ENCODE data around the gene CTIF.

The CTIF gene

DNA sequence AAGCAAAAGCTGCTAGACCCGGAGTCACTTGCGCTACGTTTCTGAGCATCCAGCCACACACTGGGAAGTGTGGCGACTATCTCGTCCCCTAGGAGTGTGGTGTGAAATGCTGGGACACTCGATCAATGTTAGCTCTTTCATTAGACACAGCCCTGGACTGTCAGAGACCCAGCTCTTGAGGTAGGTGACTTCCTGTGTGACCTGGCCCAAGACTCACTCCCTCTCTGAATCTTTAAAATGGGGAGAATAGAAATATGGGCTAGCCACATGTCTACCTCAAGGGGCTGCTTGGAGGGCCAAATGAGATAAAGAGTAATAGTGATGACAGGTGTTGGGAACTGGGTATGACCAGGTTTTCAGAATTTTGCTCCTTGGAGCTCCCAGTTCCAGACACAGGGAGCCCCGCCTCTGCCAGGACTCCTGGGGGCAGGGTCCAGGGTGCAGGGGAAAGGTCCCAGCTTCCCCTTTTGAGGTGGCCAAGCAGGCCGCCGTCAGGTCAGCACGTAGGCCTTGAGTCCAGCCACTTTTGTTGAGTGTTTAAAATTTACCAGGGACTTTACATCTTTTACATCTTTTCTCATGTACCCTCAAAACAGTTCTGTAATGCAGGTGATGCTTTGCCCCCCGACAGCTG, 36.0 kb downstream of the CTIF start:
- DNase-seq = no peak

GRCh38 chr18:48575301-48575657, 36.4 kb downstream of the CTIF start:
- DNase-seq = peak in 3 of 56 donors; percentile 51 to 65 (median 59)

- peak in 52 of 56 donors; percentile 36 to 91 (median 76) for DNase-seq
These were observed 37.0 kb downstream of the CTIF start for GRCh38 chr18:48575658-48576456.

- peak in 19 of 56 donors; percentile 20 to 83 (median 69) for DNase-seq
These were observed 37.6 kb downstream of the CTIF start for GRCh38 chr18:48576457-48576771.

DNA sequence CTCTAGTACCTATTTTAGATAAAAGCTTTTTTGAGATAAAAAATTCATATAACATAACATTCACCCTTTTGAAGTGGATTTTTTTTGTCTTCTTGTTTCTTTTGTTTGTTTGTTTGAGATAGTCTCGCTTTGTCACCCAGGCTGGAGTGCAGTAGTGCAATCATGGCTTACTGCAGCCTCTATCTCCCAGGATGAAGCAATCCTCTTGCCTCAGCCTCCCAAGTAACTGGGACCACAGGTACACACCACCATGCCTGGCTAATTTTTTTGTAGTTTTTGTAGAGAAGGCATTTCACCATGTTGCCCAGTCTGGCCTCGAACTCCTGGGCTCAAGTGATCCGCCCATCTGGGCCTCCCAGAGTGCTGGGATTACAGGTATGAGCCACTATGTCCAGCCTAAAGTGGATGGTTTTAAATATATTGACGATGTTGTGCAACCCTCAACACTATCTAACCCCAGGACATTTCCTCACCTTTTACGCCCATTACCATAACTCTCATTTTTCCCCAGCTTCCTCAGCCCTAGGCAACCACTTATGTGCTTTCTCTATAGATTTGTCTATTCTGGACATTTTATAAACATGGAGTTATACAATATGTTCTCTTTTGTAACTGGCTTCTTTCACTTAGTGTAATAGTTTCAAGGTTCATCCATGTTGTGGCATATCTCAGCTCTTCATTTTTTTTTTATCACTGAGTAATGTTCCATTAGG, 38.8 kb downstream of the CTIF start:
- no peak for DNase-seq

DNA sequence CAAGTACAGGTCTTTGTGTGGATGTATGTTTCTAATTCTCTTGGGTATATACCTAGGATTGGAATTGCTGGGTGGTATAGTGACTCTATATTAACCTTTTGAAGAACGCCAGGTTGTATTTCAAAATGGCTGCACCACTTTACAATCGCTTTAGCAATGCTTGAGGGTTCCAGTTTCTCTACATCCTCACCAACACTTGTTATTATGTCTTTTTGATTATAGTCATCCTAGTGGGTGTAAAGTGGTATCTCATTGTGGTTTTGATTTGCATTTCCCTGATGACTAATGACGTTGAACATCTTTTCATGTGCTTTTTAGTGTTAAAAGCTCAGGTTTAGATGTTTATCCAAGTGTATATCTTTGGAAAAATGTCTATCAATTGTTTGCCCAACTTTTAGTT, 39.5 kb downstream of the CTIF start:
- DNase-seq = no peak

- no peak for DNase-seq
These were observed 41.2 kb downstream of the CTIF start for GRCh38 chr18:48580066-48580465.

- peak in 11 of 56 donors; percentile 18 to 59 (median 30) for DNase-seq
These were observed 42.0 kb downstream of the CTIF start for GRCh38 chr18:48580782-48581181.

DNA sequence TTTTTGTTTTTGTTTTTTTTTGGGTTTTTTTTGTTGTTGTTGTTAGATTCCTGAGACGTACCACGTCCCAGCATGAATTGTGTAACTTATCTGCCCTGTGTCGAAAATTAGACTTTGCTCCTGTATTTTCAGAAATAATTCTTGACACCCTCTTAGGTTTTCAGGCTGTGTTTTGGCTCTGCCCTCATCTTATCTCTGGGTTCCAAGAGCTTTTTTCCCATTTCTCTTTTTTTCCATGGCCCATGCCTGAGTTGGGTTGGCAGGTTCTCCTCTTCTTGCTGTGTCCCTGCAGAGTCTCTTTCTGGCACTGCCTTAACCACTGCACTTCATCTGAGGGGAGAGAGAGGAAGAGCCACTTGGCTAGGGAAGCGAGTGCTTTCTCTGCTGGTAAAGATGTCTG, 42.4 kb downstream of the CTIF start:
- DNase-seq = no peak

- DNase-seq = no peak
These were observed 43.1 kb downstream of the CTIF start for GRCh38 chr18:48581941-48582340.

GRCh38 chr18:48582946-48583345, 44.1 kb downstream of the CTIF start:
- no peak for DNase-seq

- DNase-seq = no peak
These were observed 44.7 kb downstream of the CTIF start for GRCh38 chr18:48583573-48583972.

DNA sequence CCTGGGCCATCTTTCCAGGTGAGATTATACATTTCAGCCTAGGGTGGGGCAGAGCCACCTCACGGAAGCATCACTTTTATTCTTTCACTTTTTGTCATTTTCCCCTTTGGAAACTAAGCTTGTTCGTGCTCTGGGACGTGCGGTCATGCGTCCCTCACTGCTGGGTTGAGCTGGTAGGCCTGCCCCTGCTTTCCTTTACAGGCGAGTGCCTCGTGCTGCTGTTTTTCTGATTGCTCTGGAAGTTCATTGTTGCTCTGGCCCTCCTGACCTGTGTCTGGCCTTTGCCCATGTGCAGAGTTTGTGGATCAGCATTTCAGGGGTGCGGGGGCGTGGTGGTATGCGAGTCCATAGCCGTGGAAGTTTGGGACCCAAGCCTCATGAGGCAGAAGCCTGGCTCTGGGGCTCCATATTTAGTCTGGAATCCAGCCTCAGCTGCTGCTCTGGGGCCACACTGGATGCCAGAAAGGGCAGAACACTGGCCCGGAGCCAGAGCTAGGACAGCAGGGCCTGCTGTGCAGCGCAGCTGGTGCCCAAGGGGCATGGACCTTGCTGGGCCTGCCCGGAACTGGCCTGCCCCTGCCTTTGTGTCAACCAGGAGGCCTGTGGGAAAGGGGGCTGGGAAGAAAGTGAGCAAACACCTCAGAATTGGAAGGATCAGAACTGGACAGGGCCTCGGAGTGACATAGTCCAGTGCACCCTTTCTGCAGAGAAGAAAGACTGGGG, 51.1 kb downstream of the CTIF start:
- peak in 53 of 56 donors; percentile 22 to 91 (median 71) for DNase-seq

GRCh38 chr18:48590678-48591077, 51.8 kb downstream of the CTIF start:
- DNase-seq = no peak

DNA sequence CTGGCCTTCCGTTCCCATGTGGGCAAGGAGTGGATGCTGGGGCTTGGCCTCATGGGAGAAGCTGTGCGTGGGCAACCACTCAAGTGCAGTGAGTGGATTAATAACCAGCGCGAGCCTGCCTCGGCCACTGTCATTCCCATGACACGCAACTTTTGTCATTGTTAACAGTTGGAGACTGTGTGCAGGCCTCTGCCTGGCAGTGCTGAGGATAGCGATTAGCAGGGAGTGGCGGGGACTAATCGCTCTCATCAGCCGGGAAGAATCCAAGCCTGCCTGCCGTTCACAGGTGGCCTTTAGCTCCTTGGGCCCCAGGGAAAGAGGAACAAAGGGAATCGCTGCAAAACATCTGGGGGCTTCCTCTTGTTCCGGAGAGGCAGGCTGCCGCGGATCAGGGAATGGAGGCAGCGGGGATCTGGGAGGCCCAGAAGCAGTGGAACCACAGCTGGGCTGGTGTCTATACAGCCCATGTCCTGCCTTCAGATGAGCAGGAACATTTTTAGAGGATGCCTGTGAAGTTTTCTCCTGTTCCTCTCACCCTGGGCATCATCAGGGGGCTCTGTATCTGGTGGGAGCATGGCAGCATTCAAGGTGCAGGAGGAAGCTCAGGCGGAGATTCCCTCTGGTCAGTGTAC, 53.8 kb downstream of the CTIF start:
- peak in 22 of 56 donors; percentile 17 to 69 (median 46) for DNase-seq

- DNase-seq = no peak
These were observed 55.8 kb downstream of the CTIF start for GRCh38 chr18:48594471-48595094.

- no peak for DNase-seq
These were observed 56.9 kb downstream of the CTIF start for GRCh38 chr18:48595703-48596218.

DNA sequence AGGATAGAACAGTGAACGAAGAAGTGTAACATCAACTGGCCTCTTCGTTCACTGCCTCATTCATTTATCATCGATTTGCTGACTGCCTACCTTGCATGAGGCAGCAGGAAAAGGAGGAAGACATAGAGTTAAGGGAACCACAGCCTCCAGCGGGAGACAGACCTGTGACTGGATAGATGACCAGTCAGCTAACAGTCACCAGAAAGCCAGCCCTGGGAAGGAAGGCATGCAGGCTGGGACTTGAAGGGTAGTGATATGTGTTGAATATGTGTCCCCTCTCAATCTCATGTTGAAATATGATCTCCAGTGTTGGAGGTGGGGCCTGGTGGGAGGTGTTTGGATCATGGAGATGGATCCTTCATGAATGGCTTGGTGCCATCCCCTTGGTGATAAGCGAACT, 58.3 kb downstream of the CTIF start:
- no peak for DNase-seq

DNA sequence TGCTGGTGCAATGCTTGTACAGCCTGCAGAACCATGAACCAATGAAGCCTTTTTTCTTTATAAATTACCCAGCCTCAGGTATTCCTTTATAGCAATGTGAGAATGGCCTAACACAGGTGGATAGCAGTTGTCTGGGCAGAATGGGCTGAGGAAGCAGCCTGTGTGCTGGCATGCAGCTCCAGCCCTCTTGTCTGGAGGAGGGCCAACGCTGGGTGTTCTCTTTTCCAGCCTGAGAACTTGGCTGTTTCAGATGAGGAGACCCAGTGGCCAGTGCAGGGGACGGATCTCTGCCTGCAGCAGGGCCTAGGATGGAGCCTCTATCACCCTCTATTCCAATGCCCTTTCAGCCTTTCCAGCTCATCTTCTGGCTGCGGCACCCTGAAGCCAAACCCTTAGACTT, 58.8 kb downstream of the CTIF start:
- DNase-seq = peak in 1 of 56 donors; percentile 15

DNA sequence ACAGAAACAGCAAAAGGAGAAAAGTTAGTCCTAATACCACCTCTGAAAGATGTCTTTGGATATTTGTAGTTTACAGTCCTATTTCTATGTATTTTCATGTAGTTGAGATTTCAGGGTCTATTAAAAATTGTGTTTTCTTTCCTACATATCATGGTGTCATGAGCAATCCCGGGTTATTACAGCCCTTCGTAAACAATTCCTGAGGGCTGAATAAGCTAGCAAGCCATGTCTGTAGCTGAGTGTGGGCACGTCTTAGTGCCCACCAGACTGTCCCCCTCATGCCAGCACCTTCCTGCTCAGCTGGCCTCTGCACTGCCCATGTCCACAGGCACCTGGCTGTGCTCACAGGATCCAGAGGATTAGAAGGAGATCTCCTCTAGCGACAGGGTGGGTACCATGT, 60.6 kb downstream of the CTIF start:
- no peak for DNase-seq

DNA sequence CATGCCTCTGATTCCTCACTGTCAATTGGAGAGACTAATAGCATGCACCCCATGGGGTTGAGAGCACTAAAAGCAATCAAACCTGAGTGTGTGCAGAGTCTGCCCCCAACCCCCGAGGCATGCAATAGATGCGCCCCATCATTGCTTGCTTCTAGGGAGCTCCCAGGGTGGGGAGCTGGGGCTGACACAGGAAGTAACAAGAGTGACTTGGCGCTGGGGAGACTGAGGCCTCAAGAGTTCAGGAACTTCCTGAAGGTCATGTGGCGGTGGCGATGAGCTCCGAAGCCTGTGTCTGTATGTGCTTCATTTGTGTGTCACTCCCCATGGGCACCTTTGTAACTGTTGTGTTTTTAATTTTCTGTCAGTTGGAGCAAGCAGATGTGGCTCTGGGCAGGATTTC, 61.2 kb downstream of the CTIF start:
- no peak for DNase-seq

All from amygdala (tissue), 56 donors.